Measurements from ENCODE around the gene MAN2C1.
"Not testable (repeated sequence)": the region's sequence is repeated elsewhere in the genome, so short reads cannot be mapped to it uniquely, and the experiment has no call there.

The MAN2C1 gene

GRCh38 chr15:75360856-75361255 lies 7.6 kb downstream of the MAN2C1 start:
- DNase-seq, result no peak

- no peak for DNase-seq
Observed at GRCh38 chr15:75360391-75360790, 8.0 kb downstream of the MAN2C1 start.

- DNase-seq, result no peak
Observed at GRCh38 chr15:75359537-75360250, 8.7 kb downstream of the MAN2C1 start.

GRCh38 chr15:75358771-75359536 lies 9.5 kb downstream of the MAN2C1 start:
- DNase-seq, result no peak

- no peak for DNase-seq
Observed at GRCh38 chr15:75357976-75358673, 10.3 kb downstream of the MAN2C1 start.

- no peak for DNase-seq
Observed at GRCh38 chr15:75356517-75356916, 11.9 kb downstream of the MAN2C1 start.

GRCh38 chr15:75356006-75356405 lies 12.4 kb downstream of the MAN2C1 start:
- no peak for DNase-seq

GRCh38 chr15:75355369-75355768 lies 13.0 kb downstream of the MAN2C1 start:
- no peak for DNase-seq

- no peak for DNase-seq
Observed at GRCh38 chr15:75354454-75354853, 14.0 kb downstream of the MAN2C1 start.

GRCh38 chr15:75353604-75354003 lies 14.8 kb downstream of the MAN2C1 start:
- no peak for DNase-seq

- no peak for DNase-seq
Observed at GRCh38 chr15:75352186-75353080, 16.0 kb downstream of the MAN2C1 start.

GRCh38 chr15:75350601-75351361 lies 17.6 kb downstream of the MAN2C1 start:
- no peak for DNase-seq

GRCh38 chr15:75349851-75350588 lies 18.4 kb downstream of the MAN2C1 start:
- DNase-seq, result peak; percentile 42

- DNase-seq, result not testable (repeated sequence)
Observed at GRCh38 chr15:75349351-75349669, 19.1 kb downstream of the MAN2C1 start.

GRCh38 chr15:75348562-75349350 lies 19.7 kb downstream of the MAN2C1 start:
- no peak for DNase-seq

GRCh38 chr15:75348034-75348561 lies 20.3 kb downstream of the MAN2C1 start:
- no peak for DNase-seq

- peak; percentile 47 for DNase-seq
Observed at GRCh38 chr15:75347222-75348033, 21.0 kb downstream of the MAN2C1 start.

GRCh38 chr15:75346796-75347221 lies 21.6 kb downstream of the MAN2C1 start, which contains the start of gene NEIL1:
TSS of gene NEIL1 (plus strand) at chr15:75347039. CDS start at chr15:75348906, 1,867 bp downstream.
- no peak for DNase-seq

- DNase-seq, result not testable (repeated sequence)
Observed at GRCh38 chr15:75343953-75344352, 24.5 kb downstream of the MAN2C1 start.
